ENCODE measurements around the gene APLP1.

Gene APLP1

DNA sequence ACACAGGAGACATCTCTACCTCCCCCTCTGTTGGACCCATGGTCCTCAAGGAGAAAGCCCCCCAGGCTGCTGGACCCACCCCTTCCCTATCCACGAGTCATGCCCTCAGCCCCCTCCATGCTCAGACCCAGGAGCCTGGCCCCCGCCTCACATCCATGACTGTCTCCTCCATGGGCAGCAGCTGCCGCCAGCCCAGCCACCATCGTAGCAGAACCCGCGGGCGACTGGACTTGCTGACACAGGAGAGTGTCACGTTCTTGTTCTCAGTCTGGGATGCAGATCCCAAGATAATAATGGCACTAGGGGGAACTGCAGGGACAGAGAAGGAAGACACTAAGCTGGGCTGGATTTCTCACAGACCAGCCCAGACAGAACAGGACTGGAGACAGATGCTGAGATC is 19.9 kb upstream of the APLP1 start:
- no peak for DNase-seq
- Histone ChIP-seq H2AK5ac (ENCODE audit: low read length, severe bottlenecking) (no peak overlapping the region), H2AFZ (ENCODE audit: low read depth, low read length) (no peak overlapping the region), H3K18ac (ENCODE audit: low read depth in 1 of 2, low read length in 2 of 2) (no peak overlapping the region), H3K4me1 (ENCODE audit: control insufficient read depth, insufficient read depth, low read depth, low read length) (peaks cover 18% of the 10 kb centered on the region), H3K36me3 (ENCODE audit: control insufficient read depth in 1 of 2, insufficient read depth in 2 of 2, low read depth in 1 of 2, low read length in 2 of 2) (no peaks in the 10 kb centered on the region), H2BK5ac (ENCODE audit: low read depth, low read length, poor library complexity, severe bottlenecking) (no peak overlapping the region), H3K9me3 (ENCODE audit: control insufficient read depth, low read length) (peaks cover 3% of the 10 kb centered on the region), H4K8ac (ENCODE audit: low read length) (no peak overlapping the region), H3K79me1 (replicated peaks; ENCODE audit: low read length, poor library complexity, severe bottlenecking) (no peaks in the 10 kb centered on the region), H3K4me3 (ENCODE audit: insufficient read depth in 1 of 2, low read depth in 1 of 2, low read length in 2 of 2) (no peak overlapping the region), H3K4me2 (ENCODE audit: low read length, poor library complexity, severe bottlenecking) (no peak overlapping the region), H2BK15ac (ENCODE audit: low read depth, poor library complexity, severe bottlenecking) (no peak overlapping the region), H3K27ac (ENCODE audit: low read length, poor library complexity, severe bottlenecking) (no peak overlapping the region), H3K4ac (ENCODE audit: low read depth in 1 of 2, low read length in 2 of 2) (no peak overlapping the region), H3K9ac (ENCODE audit: low read length) (no peak overlapping the region), H3K23ac (ENCODE audit: low read length in 2 of 2) (no peak overlapping the region), H2BK120ac (ENCODE audit: low read depth, low read length) (no peak overlapping the region), H4K91ac (ENCODE audit: low read length) (no peak overlapping the region), H2BK12ac (ENCODE audit: low read length in 2 of 2) (no peak overlapping the region), H3K27me3 (ENCODE audit: control insufficient read depth in 1 of 2, insufficient read depth in 1 of 2, low read length in 2 of 2) (peaks cover 86 to 96% of the 10 kb centered on the region in 2 experiments), H3K14ac (ENCODE audit: low read length in 2 of 2) (no peak overlapping the region)
- WGBS, result 76% methylated on average over 8 of the region's 8 CpGs

DNA sequence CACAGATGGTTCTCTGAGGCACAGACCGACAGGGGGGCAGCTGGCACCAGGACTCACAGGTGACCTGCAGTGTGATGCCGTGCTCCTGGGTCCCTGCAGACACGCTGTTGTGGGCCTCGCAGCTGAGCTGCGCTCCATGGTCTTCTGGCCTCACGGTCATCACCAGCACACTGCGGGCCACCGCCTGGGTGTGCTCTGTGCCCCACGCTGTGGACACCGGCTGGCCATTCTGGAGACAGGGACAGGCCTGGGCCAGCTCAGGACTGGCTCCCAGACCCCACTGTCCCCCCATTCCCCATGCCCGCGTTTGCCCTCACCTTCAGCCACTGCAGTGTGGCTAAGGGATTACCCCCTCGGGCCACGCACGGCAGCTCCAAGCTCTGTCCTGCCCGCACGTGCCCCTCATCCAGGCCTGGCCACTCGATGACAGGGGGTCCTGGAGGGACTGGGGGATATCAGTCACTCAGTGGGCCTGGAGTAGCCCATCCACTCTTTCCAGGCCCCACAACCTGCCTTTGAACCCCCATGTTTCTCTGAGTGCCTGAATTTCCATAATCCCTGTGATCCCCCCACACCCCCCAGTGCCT is 19.4 kb upstream of the APLP1 start:
- no peaks in the 10 kb centered on the region for H3K36me3 ChIP-seq (ENCODE audit: control insufficient read depth in 1 of 2, insufficient read depth in 2 of 2, low read depth in 1 of 2, low read length in 2 of 2)
- peaks cover 15% of the 10 kb centered on the region for H3K4me1 ChIP-seq (ENCODE audit: control insufficient read depth, insufficient read depth, low read depth, low read length)
- no peak overlapping the region for H2AFZ ChIP-seq (ENCODE audit: low read depth, low read length)
- H3K23ac ChIP-seq (ENCODE audit: low read length in 2 of 2), result no peak overlapping the region
- no peak overlapping the region for H3K4me3 ChIP-seq (ENCODE audit: insufficient read depth in 1 of 2, low read depth in 1 of 2, low read length in 2 of 2)
- peaks cover 81 to 93% of the 10 kb centered on the region in 2 experiments for H3K27me3 ChIP-seq (ENCODE audit: control insufficient read depth in 1 of 2, insufficient read depth in 1 of 2, low read length in 2 of 2)
- no peak overlapping the region for H3K27ac ChIP-seq (ENCODE audit: low read length, poor library complexity, severe bottlenecking)
- H3K9ac ChIP-seq (ENCODE audit: low read length), result no peak overlapping the region
- H3K4ac ChIP-seq (ENCODE audit: low read depth in 1 of 2, low read length in 2 of 2), result no peak overlapping the region
- no peak overlapping the region for H4K8ac ChIP-seq (ENCODE audit: low read length)
- H2AK5ac ChIP-seq (ENCODE audit: low read length, severe bottlenecking), result no peak overlapping the region
- H3K14ac ChIP-seq (ENCODE audit: low read length in 2 of 2), result no peak overlapping the region
- no peak overlapping the region for H2BK15ac ChIP-seq (ENCODE audit: low read depth, poor library complexity, severe bottlenecking)
- H2BK120ac ChIP-seq (ENCODE audit: low read depth, low read length), result no peak overlapping the region
- DNase-seq, result no peak
- H4K91ac ChIP-seq (ENCODE audit: low read length), result no peak overlapping the region
- H3K18ac ChIP-seq (ENCODE audit: low read depth in 1 of 2, low read length in 2 of 2), result no peak overlapping the region
- H3K9me3 ChIP-seq (ENCODE audit: control insufficient read depth, low read length), result no peaks in the 10 kb centered on the region
- H2BK12ac ChIP-seq (ENCODE audit: low read length in 2 of 2), result no peak overlapping the region
- H3K4me2 ChIP-seq (ENCODE audit: low read length, poor library complexity, severe bottlenecking), result no peak overlapping the region
- no peak overlapping the region for H2BK5ac ChIP-seq (ENCODE audit: low read depth, low read length, poor library complexity, severe bottlenecking)
- no peaks in the 10 kb centered on the region for H3K79me1 ChIP-seq (replicated peaks; ENCODE audit: low read length, poor library complexity, severe bottlenecking)
- WGBS, result 87% methylated on average over 18 of the region's 18 CpGs

DNA sequence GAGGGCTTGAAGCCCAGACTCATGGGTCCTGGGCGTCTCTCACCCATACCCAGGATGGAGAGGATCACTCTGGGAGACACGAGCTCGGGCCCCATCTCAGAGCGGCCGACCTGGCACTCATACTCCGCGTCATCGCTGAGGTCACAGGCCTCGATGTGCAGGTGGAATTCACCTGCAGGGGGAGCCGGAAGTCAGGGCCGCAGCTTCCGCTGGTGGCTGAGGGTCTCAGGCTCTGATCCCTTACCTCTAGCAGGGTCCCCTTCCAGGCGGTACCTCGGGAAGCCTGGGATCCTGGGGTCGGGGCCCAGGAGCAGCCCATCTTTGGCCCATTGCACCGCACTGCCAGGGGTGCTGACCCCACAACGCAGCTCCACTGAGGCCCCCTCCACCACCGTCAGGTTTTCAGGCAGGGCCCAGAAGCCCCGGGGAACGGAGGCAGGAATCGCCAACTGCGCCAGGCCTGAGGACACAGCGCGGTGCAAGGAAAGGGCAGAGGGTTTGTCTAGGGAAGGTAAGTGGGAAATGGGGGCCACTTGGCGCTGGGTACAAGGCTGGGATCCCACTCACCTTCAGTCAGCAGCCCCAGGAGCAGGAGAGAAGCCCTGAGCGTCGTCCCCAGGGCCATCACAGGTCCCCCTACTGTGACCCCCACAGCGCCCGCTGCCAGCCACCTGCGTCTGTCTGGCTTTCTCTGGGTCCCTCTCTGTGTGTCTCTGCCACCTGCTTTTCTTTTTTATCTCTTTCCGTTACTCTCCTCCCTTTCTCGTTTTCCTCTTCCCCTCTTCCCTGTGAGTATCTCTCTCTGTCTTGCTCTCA is 17.0 kb upstream of the APLP1 start:
- no peak overlapping the region for H3K27ac ChIP-seq (ENCODE audit: low read length, poor library complexity, severe bottlenecking)
- no peak overlapping the region for H3K4me2 ChIP-seq (ENCODE audit: low read length, poor library complexity, severe bottlenecking)
- no peak overlapping the region for H2BK120ac ChIP-seq (ENCODE audit: low read depth, low read length)
- H2BK15ac ChIP-seq (ENCODE audit: low read depth, poor library complexity, severe bottlenecking), result no peak overlapping the region
- no peak overlapping the region for H3K4ac ChIP-seq (ENCODE audit: low read depth in 1 of 2, low read length in 2 of 2)
- DNase-seq, result no peak
- no peak overlapping the region for H3K9ac ChIP-seq (ENCODE audit: low read length)
- no peak overlapping the region for H3K18ac ChIP-seq (ENCODE audit: low read depth in 1 of 2, low read length in 2 of 2)
- H3K79me1 ChIP-seq (replicated peaks; ENCODE audit: low read length, poor library complexity, severe bottlenecking), result no peaks in the 10 kb centered on the region
- H4K91ac ChIP-seq (ENCODE audit: low read length), result no peak overlapping the region
- H3K14ac ChIP-seq (ENCODE audit: low read length in 2 of 2), result no peak overlapping the region
- H3K4me1 ChIP-seq (ENCODE audit: control insufficient read depth, insufficient read depth, low read depth, low read length), result peaks cover 9% of the 10 kb centered on the region
- H2BK5ac ChIP-seq (ENCODE audit: low read depth, low read length, poor library complexity, severe bottlenecking), result no peak overlapping the region
- no peak overlapping the region for H4K8ac ChIP-seq (ENCODE audit: low read length)
- H3K36me3 ChIP-seq (ENCODE audit: control insufficient read depth in 1 of 2, insufficient read depth in 2 of 2, low read depth in 1 of 2, low read length in 2 of 2), result no peaks in the 10 kb centered on the region
- no peak overlapping the region for H3K4me3 ChIP-seq (ENCODE audit: insufficient read depth in 1 of 2, low read depth in 1 of 2, low read length in 2 of 2)
- 56% methylated on average over 32 of the region's 32 CpGs for WGBS
- no peaks in the 10 kb centered on the region for H3K9me3 ChIP-seq (ENCODE audit: control insufficient read depth, low read length)
- peaks cover 76 to 89% of the 10 kb centered on the region in 2 experiments for H3K27me3 ChIP-seq (ENCODE audit: control insufficient read depth in 1 of 2, insufficient read depth in 1 of 2, low read length in 2 of 2)
- no peak overlapping the region for H2AK5ac ChIP-seq (ENCODE audit: low read length, severe bottlenecking)
- no peak overlapping the region for H3K23ac ChIP-seq (ENCODE audit: low read length in 2 of 2)
- H2BK12ac ChIP-seq (ENCODE audit: low read length in 2 of 2), result no peak overlapping the region
- no peak overlapping the region for H2AFZ ChIP-seq (ENCODE audit: low read depth, low read length)

DNA sequence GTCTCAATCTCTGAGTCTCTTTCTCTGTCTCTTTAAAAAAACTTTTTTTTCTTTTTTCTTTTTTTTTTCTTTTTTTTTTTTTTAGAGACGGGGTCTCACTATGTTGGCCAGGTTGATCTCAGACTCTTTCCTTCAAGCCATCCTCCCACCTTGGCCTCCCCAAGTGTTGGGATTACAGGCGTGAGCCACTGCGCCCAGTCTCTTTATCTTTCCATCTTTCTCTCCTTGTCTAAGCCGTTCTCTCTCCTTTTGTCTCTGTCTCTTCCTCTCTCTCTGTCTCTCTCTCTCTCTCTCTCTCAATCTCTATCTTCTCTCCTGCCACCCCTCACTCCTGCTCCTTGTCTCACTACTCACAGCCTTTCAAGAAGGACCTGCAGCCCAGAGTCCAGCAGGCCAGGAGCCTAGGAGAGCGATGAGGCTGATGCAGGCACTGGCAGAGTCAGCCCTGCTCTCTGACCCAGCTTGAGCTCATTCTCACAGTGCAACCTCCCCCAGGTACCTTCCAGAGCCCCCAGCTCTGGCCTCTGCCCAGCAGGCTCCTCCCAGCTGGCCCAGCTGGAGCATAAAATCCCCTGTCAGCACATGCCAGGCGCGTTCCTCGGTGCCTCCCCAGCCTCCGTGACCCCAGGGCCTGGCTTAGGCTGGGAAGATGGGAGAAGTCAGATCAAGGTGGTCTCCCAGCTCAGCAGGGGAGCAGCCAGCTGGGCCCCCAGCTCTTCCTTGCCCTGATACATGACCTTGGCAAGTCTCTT is 16.2 kb upstream of the APLP1 start, which contains the start of gene NPHS1:
NPHS1 (minus strand) TSS at position 476 of the 752 bp plus-strand sequence. CDS start 667 bp downstream, outside the sequence.
- H3K36me3 ChIP-seq (ENCODE audit: control insufficient read depth in 1 of 2, insufficient read depth in 2 of 2, low read depth in 1 of 2, low read length in 2 of 2), result no peaks in the 10 kb centered on the region
- H3K23ac ChIP-seq (ENCODE audit: low read length in 2 of 2), result no peak within 1 kb of the TSS
- no peak within 1 kb of the TSS for H3K4me2 ChIP-seq (ENCODE audit: low read length, poor library complexity, severe bottlenecking)
- 76% methylated on average over 9 of the region's 9 CpGs for WGBS
- no peak within 1 kb of the TSS for H2AK5ac ChIP-seq (ENCODE audit: low read length, severe bottlenecking)
- H2BK15ac ChIP-seq (ENCODE audit: low read depth, poor library complexity, severe bottlenecking), result no peak within 1 kb of the TSS
- peaks cover 83 to 91% of the 10 kb centered on the region in 2 experiments for H3K27me3 ChIP-seq (ENCODE audit: control insufficient read depth in 1 of 2, insufficient read depth in 1 of 2, low read length in 2 of 2)
- no peak within 1 kb of the TSS for H3K4me3 ChIP-seq (ENCODE audit: insufficient read depth in 1 of 2, low read depth in 1 of 2, low read length in 2 of 2)
- H3K79me1 ChIP-seq (replicated peaks; ENCODE audit: low read length, poor library complexity, severe bottlenecking), result no peaks in the 10 kb centered on the region
- no peak for DNase-seq
- no peak within 1 kb of the TSS for H2AFZ ChIP-seq (ENCODE audit: low read depth, low read length)
- H2BK5ac ChIP-seq (ENCODE audit: low read depth, low read length, poor library complexity, severe bottlenecking), result no peak within 1 kb of the TSS
- no peak within 1 kb of the TSS for H2BK12ac ChIP-seq (ENCODE audit: low read length in 2 of 2)
- no peaks in the 10 kb centered on the region for H3K9me3 ChIP-seq (ENCODE audit: control insufficient read depth, low read length)
- H3K14ac ChIP-seq (ENCODE audit: low read length in 2 of 2), result no peak within 1 kb of the TSS
- no peak within 1 kb of the TSS for H4K91ac ChIP-seq (ENCODE audit: low read length)
- no peak within 1 kb of the TSS for H3K18ac ChIP-seq (ENCODE audit: low read depth in 1 of 2, low read length in 2 of 2)
- no peak within 1 kb of the TSS for H2BK120ac ChIP-seq (ENCODE audit: low read depth, low read length)
- no peak within 1 kb of the TSS for H4K8ac ChIP-seq (ENCODE audit: low read length)
- H3K27ac ChIP-seq (ENCODE audit: low read length, poor library complexity, severe bottlenecking), result no peak within 1 kb of the TSS
- peaks cover 15% of the 10 kb centered on the region for H3K4me1 ChIP-seq (ENCODE audit: control insufficient read depth, insufficient read depth, low read depth, low read length)
- no peak within 1 kb of the TSS for H3K9ac ChIP-seq (ENCODE audit: low read length)
- no peak within 1 kb of the TSS for H3K4ac ChIP-seq (ENCODE audit: low read depth in 1 of 2, low read length in 2 of 2)

Measured in mesenchymal stem cell (in vitro differentiated cells and primary cell).